Measurements from ENCODE around the gene ALAS1.

Gene ALAS1

DNA sequence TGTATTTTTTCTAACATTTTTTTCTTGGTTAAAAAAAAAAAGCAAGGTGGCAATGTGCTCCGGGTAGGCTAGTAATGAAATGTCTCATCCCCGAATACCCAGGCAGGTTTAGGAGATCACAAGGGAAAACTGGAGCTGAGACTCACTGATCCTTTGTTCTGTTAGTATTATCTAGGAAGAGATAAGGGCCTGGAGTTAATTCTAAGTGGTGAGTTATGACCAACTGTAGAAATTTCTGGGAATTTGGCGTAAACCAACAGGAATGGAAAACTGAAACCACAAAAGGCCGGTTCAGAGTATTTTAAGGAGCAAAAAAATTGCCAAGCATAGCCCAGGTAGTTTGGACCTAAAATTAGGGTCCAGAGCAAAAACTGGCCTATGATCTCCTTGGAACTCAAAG lies 60.0 kb downstream of the ALAS1 start:
- no peak overlapping the region for H3K27ac ChIP-seq (ENCODE audit: low read length)
- H3K9ac ChIP-seq (ENCODE audit: low read length in 2 of 2) = no peak overlapping the region
- peaks cover 77 to 78% of the 10 kb centered on the region in 2 donors for H3K36me3 ChIP-seq (ENCODE audit: control insufficient read depth in 2 of 2, insufficient read depth in 2 of 2, low read length in 2 of 2)
- H3K4me3 ChIP-seq (ENCODE audit: low read length in 2 of 2) = no peak overlapping the region
- no peaks in the 10 kb centered on the region for H3K9me3 ChIP-seq (ENCODE audit: control insufficient read depth in 2 of 2, low read length in 2 of 2)
- peaks cover 6% of the 10 kb centered on the region for H3K4me1 ChIP-seq (ENCODE audit: control insufficient read depth, insufficient read depth, low read length)
- no peaks in the 10 kb centered on the region for H3K27me3 ChIP-seq (ENCODE audit: control insufficient read depth in 1 of 2, insufficient read depth in 2 of 2, low read length in 2 of 2)

DNA sequence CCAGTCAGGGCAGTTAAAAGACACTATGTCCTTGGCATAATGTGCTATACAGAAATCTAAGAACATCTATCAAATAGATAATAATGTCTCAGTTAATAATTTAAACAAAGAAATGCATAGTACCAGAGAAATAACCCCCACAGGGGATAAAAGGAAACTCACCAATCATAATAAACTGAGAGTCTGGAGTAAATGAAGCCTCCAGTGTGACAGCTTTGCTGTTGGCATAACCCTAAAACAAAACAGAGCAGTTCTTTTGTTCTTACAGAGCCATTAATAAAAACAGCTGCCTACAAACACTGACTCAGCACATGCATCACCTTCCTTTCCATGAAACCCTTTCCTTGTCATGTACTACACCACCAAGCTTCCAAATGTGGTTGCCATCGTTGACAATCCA lies 61.1 kb downstream of the ALAS1 start:
- Histone ChIP-seq H3K4me1 (ENCODE audit: control insufficient read depth, insufficient read depth, low read length) (peaks cover 2% of the 10 kb centered on the region), H3K4me3 (ENCODE audit: low read length in 2 of 2) (no peak overlapping the region), H3K36me3 (ENCODE audit: control insufficient read depth in 2 of 2, insufficient read depth in 2 of 2, low read length in 2 of 2) (peaks cover 75 to 78% of the 10 kb centered on the region in 2 donors), H3K27me3 (ENCODE audit: control insufficient read depth in 1 of 2, insufficient read depth in 2 of 2, low read length in 2 of 2) (no peaks in the 10 kb centered on the region), H3K9me3 (ENCODE audit: control insufficient read depth in 2 of 2, low read length in 2 of 2) (no peaks in the 10 kb centered on the region), H3K27ac (ENCODE audit: low read length) (no peak overlapping the region), H3K9ac (ENCODE audit: low read length in 2 of 2) (no peak overlapping the region)

DNA sequence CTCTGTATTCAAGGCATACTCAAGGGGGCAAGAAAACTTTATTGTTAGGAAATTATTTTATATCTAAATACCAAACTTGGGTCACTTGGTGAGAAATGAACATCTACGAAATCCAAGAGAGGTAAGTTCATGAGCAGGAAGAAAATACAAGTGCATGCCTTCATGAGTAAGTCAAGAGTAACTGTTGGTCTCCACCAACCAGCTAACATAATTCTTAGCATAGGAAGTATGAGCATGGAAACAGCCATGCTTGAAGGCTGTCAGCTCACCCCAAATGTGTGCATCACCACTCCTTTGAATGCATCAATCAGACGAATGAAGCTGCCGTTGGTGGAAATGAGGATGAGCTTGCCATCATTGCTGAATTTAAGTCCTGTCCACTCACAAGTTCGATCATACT lies 61.5 kb downstream of the ALAS1 start:
- Histone ChIP-seq H3K4me1 (ENCODE audit: control insufficient read depth, insufficient read depth, low read length) (no peaks in the 10 kb centered on the region), H3K9ac (ENCODE audit: low read length in 2 of 2) (no peak overlapping the region), H3K27me3 (ENCODE audit: control insufficient read depth in 1 of 2, insufficient read depth in 2 of 2, low read length in 2 of 2) (no peaks in the 10 kb centered on the region), H3K36me3 (ENCODE audit: control insufficient read depth in 2 of 2, insufficient read depth in 2 of 2, low read length in 2 of 2) (peaks cover 78 to 80% of the 10 kb centered on the region in 2 donors), H3K27ac (ENCODE audit: low read length) (no peak overlapping the region), H3K9me3 (ENCODE audit: control insufficient read depth in 2 of 2, low read length in 2 of 2) (no peaks in the 10 kb centered on the region), H3K4me3 (ENCODE audit: low read length in 2 of 2) (no peak overlapping the region)

DNA sequence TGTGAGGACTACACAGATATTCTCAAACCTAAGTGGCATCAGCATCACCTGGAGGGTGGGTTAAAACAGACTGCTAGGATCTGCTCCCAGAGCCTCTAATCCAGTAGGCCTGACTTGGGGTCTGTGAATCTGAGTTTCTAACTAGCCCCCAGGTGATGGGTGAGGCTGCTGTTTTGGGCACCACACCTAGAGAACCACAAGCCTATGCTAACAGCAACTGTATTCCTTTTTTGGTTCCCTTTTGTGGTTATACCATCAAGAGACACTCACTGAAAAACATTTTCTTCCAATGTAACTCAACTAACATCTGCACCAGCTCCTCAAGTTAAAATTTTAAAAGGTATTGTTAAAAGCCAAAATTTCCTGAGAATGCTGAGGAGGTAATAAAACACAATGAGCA lies 64.5 kb downstream of the ALAS1 start:
- Histone ChIP-seq H3K4me3 (ENCODE audit: low read length in 2 of 2) (no peak overlapping the region), H3K9me3 (ENCODE audit: control insufficient read depth in 2 of 2, low read length in 2 of 2) (no peaks in the 10 kb centered on the region), H3K27ac (ENCODE audit: low read length) (no peak overlapping the region), H3K36me3 (ENCODE audit: control insufficient read depth in 2 of 2, insufficient read depth in 2 of 2, low read length in 2 of 2) (peaks cover 71 to 77% of the 10 kb centered on the region in 2 donors), H3K27me3 (ENCODE audit: control insufficient read depth in 1 of 2, insufficient read depth in 2 of 2, low read length in 2 of 2) (no peaks in the 10 kb centered on the region), H3K4me1 (ENCODE audit: control insufficient read depth, insufficient read depth, low read length) (no peaks in the 10 kb centered on the region), H3K9ac (ENCODE audit: low read length in 2 of 2) (no peak overlapping the region)
